ENCODE data around the gene AMPH.
"Not testable (repeated sequence)": the region's sequence is repeated elsewhere in the genome, so short reads cannot be mapped to it uniquely, and the experiment has no call there.

AMPH gene

GRCh38 chr7:38349126-38349795 is 281.9 kb downstream of the AMPH start:
- not testable (repeated sequence) for DNase-seq

GRCh38 chr7:38345299-38346172 is 285.6 kb downstream of the AMPH start:
- peak; percentile 71 for DNase-seq

GRCh38 chr7:38344741-38345140 is 286.4 kb downstream of the AMPH start:
- DNase-seq: not testable (repeated sequence)

- DNase-seq: not testable (repeated sequence)
These were observed 289.0 kb downstream of the AMPH start for GRCh38 chr7:38342135-38342534.

- DNase-seq: peak; percentile 17
These were observed 289.9 kb downstream of the AMPH start for GRCh38 chr7:38341172-38341705.

- DNase-seq: no peak
These were observed 291.0 kb downstream of the AMPH start for GRCh38 chr7:38339953-38340819.

- not testable (repeated sequence) for DNase-seq
These were observed 295.0 kb downstream of the AMPH start for GRCh38 chr7:38336148-38336515.

GRCh38 chr7:38335492-38336147 is 295.6 kb downstream of the AMPH start:
- DNase-seq: peak; percentile 89

GRCh38 chr7:38335128-38335491 is 296.1 kb downstream of the AMPH start:
- no peak for DNase-seq

GRCh38 chr7:38334163-38334562 is 297.0 kb downstream of the AMPH start:
- no peak for DNase-seq
